ENCODE data around the gene HSD17B10. TPM values are rescaled to one million over a fixed set of nuclear protein-coding genes. Genes with fewer than 3 reads are reported as not detected.

The HSD17B10 gene
- polyA plus RNA-seq, 1 of the 3 experiments (the other 2 are of a cell fraction): 157 TPM

DNA sequence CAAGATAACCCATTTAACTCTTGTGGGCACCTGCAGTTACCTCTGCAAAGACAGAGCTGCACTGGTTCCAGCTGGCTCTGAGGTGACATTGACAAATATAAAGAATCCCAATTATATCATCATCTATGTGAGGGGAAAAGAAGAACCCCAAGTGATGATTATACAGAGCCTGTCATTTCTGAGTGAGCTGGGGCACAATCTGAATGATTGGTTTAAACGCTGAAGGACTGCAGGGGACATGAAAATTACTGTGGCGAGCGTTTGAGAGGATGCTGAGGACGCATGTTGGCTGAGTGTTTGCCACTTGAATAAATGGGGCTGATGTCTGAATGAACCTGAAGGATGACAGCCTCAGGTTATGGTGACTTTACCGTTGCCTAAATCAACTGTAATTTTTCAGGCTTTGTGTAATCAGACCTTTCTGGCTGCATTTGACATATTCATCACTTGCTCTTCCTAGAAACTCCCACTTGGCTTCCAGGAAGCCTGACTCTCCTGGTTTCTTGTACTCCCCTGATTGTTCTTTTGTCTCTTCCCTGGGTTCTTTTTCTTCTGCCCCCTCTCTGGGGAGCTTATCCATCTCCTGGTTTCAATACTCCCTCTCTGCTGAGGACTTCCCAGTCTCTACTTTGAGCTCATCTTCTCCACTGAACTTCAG, 4.1 kb upstream of the HSD17B10 start:
- peaks cover 4 to 18% of the 10 kb centered on the region in 2 experiments; a peak in 1 of 4 replicates for H3K4me1 ChIP-seq (ENCODE audit: control insufficient read depth in 1 of 2, insufficient read depth in 2 of 2, low read depth in 1 of 2, low read length in 1 of 2)
- no peak for TF ChIP-seq GATA2 (CRISPR knock-in tag; IDR thresholded peaks at IDR 0.05)
- TF ChIP-seq POLR2AphosphoS5 (IDR thresholded peaks at IDR 0.05; ENCODE audit: low read depth, low read length): no peak
- TF ChIP-seq MEF2A (IDR thresholded peaks at IDR 0.05; ENCODE audit: borderline replicate concordance, low read depth): no peak
- TF ChIP-seq EP300 (IDR thresholded peaks at IDR 0.05; ENCODE audit: borderline replicate concordance in 1 of 2, low read depth in 1 of 2, low read length in 1 of 2): no peak
- no peak for TF ChIP-seq TCF12 (IDR thresholded peaks at IDR 0.05)
- TF ChIP-seq, protein P1, sequence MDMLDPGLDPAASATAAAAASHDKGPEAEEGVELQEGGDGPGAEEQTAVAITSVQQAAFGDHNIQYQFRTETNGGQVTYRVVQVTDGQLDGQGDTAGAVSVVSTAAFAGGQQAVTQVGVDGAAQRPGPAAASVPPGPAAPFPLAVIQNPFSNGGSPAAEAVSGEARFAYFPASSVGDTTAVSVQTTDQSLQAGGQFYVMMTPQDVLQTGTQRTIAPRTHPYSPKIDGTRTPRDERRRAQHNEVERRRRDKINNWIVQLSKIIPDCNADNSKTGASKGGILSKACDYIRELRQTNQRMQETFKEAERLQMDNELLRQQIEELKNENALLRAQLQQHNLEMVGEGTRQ (IDR thresholded peaks at IDR 0.05; ENCODE audit: borderline replicate concordance, low read depth, low read length): no peak
- TF ChIP-seq CHD2 (IDR thresholded peaks at IDR 0.05; ENCODE audit: low read length, partially characterized antibody): no peak
- no peak for TF ChIP-seq EZH2phosphoT487 (IDR thresholded peaks at IDR 0.05; ENCODE audit: borderline replicate concordance, low read depth)
- H3K79me2 ChIP-seq (ENCODE audit: insufficient read depth): peaks cover 9% of the 10 kb centered on the region
- H3K9ac ChIP-seq: no peak overlapping the region
- no peak for DNase-seq
- no peaks in the 10 kb centered on the region for H3K9me2 ChIP-seq
- no peaks in the 10 kb centered on the region for H4K20me1 ChIP-seq (ENCODE audit: insufficient read depth)
- no peak overlapping the region for H3K4me2 ChIP-seq
- no peaks in the 10 kb centered on the region for H3K9me3 ChIP-seq
- WGBS (ENCODE audit: low lambda C conversion rate): 29% methylated on average over 5 of the region's 5 CpGs
- H3F3A ChIP-seq (replicated peaks; ENCODE audit: insufficient read depth): no peaks in the 10 kb centered on the region
- no peak overlapping the region for H2AFZ ChIP-seq (ENCODE audit: low read depth)
- H3K36me3 ChIP-seq (replicated peaks in 1 of 2; ENCODE audit: control insufficient read depth in 1 of 2, insufficient read depth in 2 of 2, low read length in 1 of 2): no peaks in the 10 kb centered on the region
- H3K4me3 ChIP-seq (ENCODE audit: low read depth in 2 of 2, low read length in 1 of 2): no peak overlapping the region
- ChIA-PET POLR2A (no interaction called here), CTCF (interaction anchor here (0.7 to 2.5 kb wide), 3 partner anchors 121 to 154 kb away, joined by 3 to 19 read pairs (median 4); no protein-coding TSS in a partner anchor)
- H3K27ac ChIP-seq (ENCODE audit: low read depth in 2 of 2, low read length in 1 of 2): no peak overlapping the region
- H3K27me3 ChIP-seq (ENCODE audit: insufficient read depth): peaks cover 17% of the 10 kb centered on the region; the same call in 1 of the 2 replicates

DNA sequence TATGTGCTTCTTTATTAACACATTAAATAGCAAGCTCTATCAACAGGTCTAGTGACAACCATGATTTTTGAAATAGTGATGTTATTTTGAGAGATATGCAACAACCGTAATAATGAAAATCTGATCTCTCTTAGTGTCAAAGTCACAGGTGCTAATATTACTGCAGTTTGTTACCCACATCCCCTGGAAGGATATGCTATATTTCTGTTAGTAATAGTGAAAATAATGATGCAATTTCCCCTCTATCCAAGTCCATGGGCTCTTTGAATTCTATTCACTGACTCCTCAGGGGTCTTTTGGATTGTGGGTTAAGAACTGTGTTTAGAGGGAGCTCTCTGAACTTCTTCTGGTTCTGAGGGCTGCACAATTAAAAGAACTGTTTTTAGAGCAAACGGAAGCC, 3.0 kb upstream of the HSD17B10 start:
- Histone ChIP-seq H2AFZ (ENCODE audit: low read depth) (no peak overlapping the region), H3K27ac (ENCODE audit: low read depth in 2 of 2, low read length in 1 of 2) (no peak overlapping the region), H3K9ac (no peak overlapping the region), H3F3A (replicated peaks; ENCODE audit: insufficient read depth) (no peaks in the 10 kb centered on the region), H3K4me2 (no peak overlapping the region), H3K9me3 (no peaks in the 10 kb centered on the region), H3K27me3 (ENCODE audit: insufficient read depth) (peaks cover 17% of the 10 kb centered on the region; the same call in 1 of the 2 replicates), H3K9me2 (no peaks in the 10 kb centered on the region), H3K4me1 (ENCODE audit: control insufficient read depth in 1 of 2, insufficient read depth in 2 of 2, low read depth in 1 of 2, low read length in 1 of 2) (peaks cover 4 to 16% of the 10 kb centered on the region in 2 experiments; a peak in 1 of 4 replicates), H3K79me2 (ENCODE audit: insufficient read depth) (peaks cover 17% of the 10 kb centered on the region), H4K20me1 (ENCODE audit: insufficient read depth) (no peaks in the 10 kb centered on the region), H3K36me3 (replicated peaks in 1 of 2; ENCODE audit: control insufficient read depth in 1 of 2, insufficient read depth in 2 of 2, low read length in 1 of 2) (peaks cover 0 to under 1% of the 10 kb centered on the region in 2 experiments), H3K4me3 (ENCODE audit: low read depth in 2 of 2, low read length in 1 of 2) (no peak overlapping the region)
- DNase-seq: no peak
- CTCF ChIA-PET: interaction anchor here (1.9 to 3.9 kb wide), 7 partner anchors 11 to 153 kb away, joined by 7 to 50 read pairs (median 13); no protein-coding TSS in a partner anchor
- WGBS (ENCODE audit: low lambda C conversion rate): 29% methylated on average over 2 of the region's 2 CpGs
- TF ChIP-seq JUND (IDR thresholded peaks at IDR 0.05) (no peak), RAD21 (IDR thresholded peaks at IDR 0.05; ENCODE audit: low read length) (no peak), FOSL2 (IDR thresholded peaks at IDR 0.05; ENCODE audit: borderline replicate concordance, low read depth) (no peak), RXRA (IDR thresholded peaks at IDR 0.05; ENCODE audit: borderline replicate concordance, low read depth) (no peak), NRF1 (IDR thresholded peaks at IDR 0.05; ENCODE audit: low read depth, low read length) (no peak), FOXM1 (IDR thresholded peaks at IDR 0.05; ENCODE audit: low read depth) (no peak), GATA2 (CRISPR knock-in tag; IDR thresholded peaks at IDR 0.05) (no peak), EZH2phosphoT487 (IDR thresholded peaks at IDR 0.05; ENCODE audit: borderline replicate concordance, low read depth) (no peak), GABPA (IDR thresholded peaks at IDR 0.05; ENCODE audit: low read depth) (no peak)
- POLR2A ChIA-PET: no interaction called here
